ENCODE data around the gene WDR36.

DNA sequence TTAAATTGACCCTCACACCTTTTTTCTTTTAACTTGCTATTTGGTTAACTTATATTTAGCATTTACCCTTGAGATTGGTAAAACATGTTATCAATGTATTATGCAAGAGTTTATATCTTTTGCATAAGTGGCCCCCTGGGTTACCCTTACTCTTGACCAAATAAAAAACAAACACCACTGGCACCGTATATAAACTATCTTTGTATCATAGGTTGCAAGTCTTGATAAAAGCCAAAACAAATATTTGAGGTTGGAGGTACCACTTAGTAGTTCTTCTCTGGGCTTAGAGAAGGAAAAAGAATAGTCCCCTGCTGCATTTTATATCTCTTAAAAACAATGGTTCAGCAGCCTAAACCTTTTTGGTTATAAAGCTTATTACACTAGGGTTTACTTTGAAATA lies 61.3 kb downstream of the WDR36 start:
- no peak for TF ChIP-seq EZH2phosphoT487 (IDR thresholded peaks at IDR 0.05; ENCODE audit: insufficient read depth, low read depth)
- TF ChIP-seq EZH2 (IDR thresholded peaks at IDR 0.05; ENCODE audit: insufficient read depth, poor library complexity, severe bottlenecking): no peak
